Fibroblast of lung (primary cell): Measurements from ENCODE around the gene CHST8.

Source experiments
- CTCF ChIP-seq, 2 donors: IDR thresholded peaks in 1 of 2; conservative IDR thresholded peaks in 1 of 2; 1 replicate in 1 of 2; 2 replicates in 1 of 2; pipeline ENCODE4 v1.5.1; 2011 to 2012; ENCODE audit warnings: low read length in 2 of 2, control low read depth in 1 of 2, inconsistent platforms in 1 of 2, low read depth in 1 of 2, mild to moderate bottlenecking in 1 of 2
- EZH2 ChIP-seq: IDR thresholded peaks from 2 replicates; pipeline ENCODE4 v1.5.1; 2012; ENCODE audit warnings: low read length, control low read depth, mild to moderate bottlenecking; ENCODE audit errors: missing control alignments

- no peak for TF ChIP-seq CTCF (conservative IDR thresholded peaks at IDR 0.05 in 1 of 2, IDR thresholded peaks at IDR 0.05 in 1 of 2; ENCODE audit: low read depth in 1 of 2, low read length in 2 of 2)
- no peak for TF ChIP-seq EZH2
Observed at GRCh38 chr19:33660410-33661124, 38.8 kb downstream of the CHST8 start.
